Ovary (tissue), 9 donors: Measurements from ENCODE around the gene OBSCN. TPM values are rescaled to one million over a fixed set of nuclear protein-coding genes. Genes with fewer than 3 reads are reported as not detected.
"Not testable (repeated sequence)": the region's sequence is repeated elsewhere in the genome, so short reads cannot be mapped to it uniquely, and the experiment has no call there.

Source experiments
- DNase-seq, 5 donors: peaks; one replicate each; pipeline ENCODE4 v3.0.0-alpha.2; 2019 to 2020
- H3K27ac ChIP-seq, 2 donors: fragments of 200-600 bp; one replicate each; pipeline versions ENCODE4 v1.5.1 to v1.8.0; 2019 to 2022
- H3K27me3 ChIP-seq: fragments of 200-600 bp; one replicate; pipeline ENCODE4 v1.8.0; 2022
- H3K36me3 ChIP-seq: fragments of 200-600 bp; sonication (generic); one replicate; pipeline ENCODE4 v1.5.1; 2019
- H3K4me1 ChIP-seq: one replicate; pipeline ENCODE4 v1.8.1; 2013; ENCODE audit warnings: mild to moderate bottlenecking, moderate library complexity; ENCODE audit not compliant: insufficient read depth
- H3K4me3 ChIP-seq: fragments of 200-600 bp; sonication (generic); one replicate; pipeline ENCODE4 v1.5.1; 2017
- H3K9me3 ChIP-seq, 2 donors: fragments of 200-600 bp in 1 of 2; sonication (generic) in 1 of 2; one replicate each; pipeline versions ENCODE4 v1.5.1 to v1.8.1; 2013 to 2019; ENCODE audit warnings: mild to moderate bottlenecking in 1 of 2, moderate library complexity in 1 of 2
- EP300 ChIP-seq: sonication (generic); formaldehyde crosslinking; IDR thresholded peaks from one replicate; pipeline ENCODE4 v1.6.1; 2017; ENCODE audit warnings: antibody characterized with exemption
- POLR2A ChIP-seq: fragments of 450-650 bp; IDR thresholded peaks from one replicate; pipeline ENCODE4 v1.6.1; 2017; ENCODE audit warnings: antibody characterized with exemption, mild to moderate bottlenecking, moderate library complexity
- WGBS, 3 donors: extraction: QIAGEN DNeasy Blood & Tissue Kit in 1 of 3; methylation state at CpG; one replicate each; pipeline versions ENCODE4 v1.1.5 to v1.1.7; 2013 to 2017; 5-methylcytosine and 5-hydroxymethylcytosine counted together
- intact Hi-C, 4 donors: fragments of 100-400 bp; cut with DNase I; formaldehyde crosslinking; loops; one replicate each; pipeline versions ENCODE4 v1.11.0 to v1.15.1; 2022 to 2023
- polyA plus RNA-seq, 2 donors: library from polyadenylated mRNA; stranded (reverse); fragments of 200-250 nt in 1 of 2; fragments of 350-450 nt in 1 of 2; fragmentation: Illumina TruSeq in 1 of 2; extraction: RNeasy Lipid Tissue Mini Kit (QIAGEN cat#74804) in 1 of 2; gene quantifications; one replicate each; pipeline ENCODE4 v1.2.3, GENCODE V29; 2013 to 2014
- total RNA-seq, 7 donors: library from RNA; depleted of rRNA in 2 of 7; stranded (reverse); fragments of >200 nt in 2 of 7; fragmentation: NEBNext Ultra II Directional in 3 of 7; extraction: Animal tissue kit (Norgen Biotek cat#: 25700) in 3 of 7; gene quantifications; one replicate each; pipeline versions ENCODE4 v1.1.0 to v1.2.4, GENCODE V29; 2016 to 2023
- TF ChIP-seq, protein P1 (sequence below), 3 donors: fragments of 450-650 bp in 2 of 3; fragments of 200-600 bp in 1 of 3; IDR thresholded peaks; one replicate each; pipeline versions ENCODE4 v1.5.1 to v1.8.0; 2016 to 2022; ENCODE audit warnings: antibody characterized with exemption in 3 of 3, mild to moderate bottlenecking in 1 of 3
- donor health status: DM: no; HTN: no; CAD: no; lungs with moderate emphysema.
- donor health status: DM: no; HTN: no; CAD: no.
- donor health status: Bipolar disorder and iron deficiency.
- donor health status: DM: yes; HTN: yes; CAD: no.
- donor health status: DM: no; HTN: no; CAD: no.
- donor health status: DM: yes; HTN: yes; CAD: no.

OBSCN gene
- total and polyA plus RNA-seq, 9 donors, result 3.5 to 37.1 (median 29.0) TPM

DNA sequence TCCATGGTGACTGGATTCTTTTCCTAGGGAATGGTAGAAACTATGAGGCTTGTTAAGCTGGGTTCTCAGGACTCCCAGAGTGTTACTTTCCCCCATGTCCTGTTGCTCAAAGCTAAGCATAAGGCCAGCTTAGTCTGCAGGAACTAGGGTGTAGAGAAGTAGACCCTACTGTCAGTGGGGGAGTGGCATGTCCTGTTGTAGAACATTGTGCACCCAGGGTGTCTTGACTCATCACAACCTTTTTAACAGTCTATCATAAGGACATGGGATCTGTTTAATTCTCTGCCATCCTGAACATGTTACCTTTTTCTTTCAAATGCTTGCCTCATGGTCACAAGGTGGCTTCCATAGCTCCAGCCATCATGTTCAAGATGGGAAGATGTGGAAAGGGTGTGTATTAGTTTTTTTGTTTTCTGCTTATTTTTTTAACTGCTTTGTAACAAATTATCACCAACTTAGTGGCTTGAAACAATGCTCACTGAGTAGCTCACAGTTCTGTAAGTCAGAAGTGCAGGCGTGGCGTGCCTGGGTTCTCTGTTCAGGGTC lies 17.4 kb downstream of the OBSCN start:
- no peaks in the 10 kb centered on the region for H3K4me1 ChIP-seq
- H3K27me3 ChIP-seq, result no peaks in the 10 kb centered on the region
- no peaks in the 10 kb centered on the region for H3K36me3 ChIP-seq
- intact Hi-C loops, result no loop called here
- H3K9me3 ChIP-seq, result peaks cover 0 to 6% of the 10 kb centered on the region in 2 donors
- H3K27ac ChIP-seq, result no peak overlapping the region
- no peak for DNase-seq
- no peak overlapping the region for H3K4me3 ChIP-seq
- WGBS, 3 donors, result 2 to 99% (median 83%) methylated on average over 2 of the region's 2 CpGs
- TF ChIP-seq POLR2A (no peak), EP300 (no peak)
- TF ChIP-seq, protein P1, sequence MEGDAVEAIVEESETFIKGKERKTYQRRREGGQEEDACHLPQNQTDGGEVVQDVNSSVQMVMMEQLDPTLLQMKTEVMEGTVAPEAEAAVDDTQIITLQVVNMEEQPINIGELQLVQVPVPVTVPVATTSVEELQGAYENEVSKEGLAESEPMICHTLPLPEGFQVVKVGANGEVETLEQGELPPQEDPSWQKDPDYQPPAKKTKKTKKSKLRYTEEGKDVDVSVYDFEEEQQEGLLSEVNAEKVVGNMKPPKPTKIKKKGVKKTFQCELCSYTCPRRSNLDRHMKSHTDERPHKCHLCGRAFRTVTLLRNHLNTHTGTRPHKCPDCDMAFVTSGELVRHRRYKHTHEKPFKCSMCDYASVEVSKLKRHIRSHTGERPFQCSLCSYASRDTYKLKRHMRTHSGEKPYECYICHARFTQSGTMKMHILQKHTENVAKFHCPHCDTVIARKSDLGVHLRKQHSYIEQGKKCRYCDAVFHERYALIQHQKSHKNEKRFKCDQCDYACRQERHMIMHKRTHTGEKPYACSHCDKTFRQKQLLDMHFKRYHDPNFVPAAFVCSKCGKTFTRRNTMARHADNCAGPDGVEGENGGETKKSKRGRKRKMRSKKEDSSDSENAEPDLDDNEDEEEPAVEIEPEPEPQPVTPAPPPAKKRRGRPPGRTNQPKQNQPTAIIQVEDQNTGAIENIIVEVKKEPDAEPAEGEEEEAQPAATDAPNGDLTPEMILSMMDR (IDR thresholded peaks at IDR 0.05), result no peak

DNA sequence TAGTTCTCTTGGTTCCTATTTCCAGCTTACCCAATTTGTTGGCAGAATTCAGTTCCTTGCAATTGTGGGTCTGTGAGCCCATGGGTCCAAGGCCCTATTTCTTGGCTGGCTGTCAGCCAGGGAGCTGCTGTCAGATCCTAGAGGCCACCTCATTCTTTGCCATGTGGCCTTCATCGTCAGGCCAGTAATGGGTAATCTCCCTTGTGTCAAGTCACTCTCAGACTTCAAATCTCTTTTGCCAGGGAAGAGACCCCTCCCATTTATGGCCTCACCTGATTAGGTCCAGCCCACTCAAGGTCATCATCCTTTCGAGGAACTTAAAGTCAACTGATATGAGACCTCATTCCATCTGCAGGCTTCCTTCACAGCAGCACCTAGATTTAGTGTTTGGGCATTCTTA lies 17.9 kb downstream of the OBSCN start:
- Histone ChIP-seq H3K27me3 (no peaks in the 10 kb centered on the region), H3K27ac (no peak overlapping the region), H3K9me3 (peaks cover 0 to 6% of the 10 kb centered on the region in 2 donors), H3K36me3 (no peaks in the 10 kb centered on the region), H3K4me1 (no peaks in the 10 kb centered on the region), H3K4me3 (no peak overlapping the region)
- TF ChIP-seq EP300 (no peak), POLR2A (no peak)
- TF ChIP-seq, protein P1 (IDR thresholded peaks at IDR 0.05), result no peak
- 14 to 55% (median 22%) methylated on average over 2 of the region's 2 CpGs for WGBS, 3 donors
- intact Hi-C loops, result no loop called here
- DNase-seq, result no peak

DNA sequence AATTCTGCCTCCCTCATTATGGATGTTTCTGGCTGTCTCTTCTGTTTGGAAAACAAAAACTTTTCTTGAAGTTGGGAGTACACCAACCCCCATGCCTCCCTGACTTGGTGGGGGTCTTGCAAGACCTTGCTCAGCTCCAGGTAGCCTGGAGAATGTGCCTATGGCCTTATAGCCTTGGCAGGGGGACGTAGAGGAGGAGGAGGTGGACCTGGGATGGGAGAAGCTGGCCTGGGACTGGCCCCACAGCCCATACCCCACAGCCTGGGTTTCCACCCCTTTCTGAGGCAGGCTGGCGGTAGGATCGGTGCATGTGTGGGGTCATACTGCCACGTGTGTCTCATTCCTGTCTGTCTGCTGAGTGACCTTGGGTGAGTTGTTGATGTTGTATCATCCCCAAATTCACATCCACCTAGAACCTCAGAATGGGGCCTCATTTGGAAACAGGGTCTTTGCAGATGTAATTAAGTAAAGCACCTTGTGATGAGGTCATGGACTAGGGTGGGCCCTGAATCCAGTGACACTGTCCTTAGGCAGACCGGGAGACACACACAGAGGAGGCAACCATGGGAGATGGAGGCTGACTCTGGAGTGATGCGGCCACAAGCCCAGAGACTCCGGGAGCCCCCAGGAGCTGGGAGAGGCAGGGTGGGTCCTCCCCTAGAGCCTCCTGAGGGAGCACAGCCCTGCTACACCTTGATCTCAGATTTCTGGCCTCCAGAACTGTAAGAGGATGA lies 18.5 kb downstream of the OBSCN start:
- H3K9me3 ChIP-seq, result peaks cover 0 to 6% of the 10 kb centered on the region in 2 donors
- no peak overlapping the region for H3K4me3 ChIP-seq
- TF ChIP-seq, protein P1 (IDR thresholded peaks at IDR 0.05), result no peak
- TF ChIP-seq POLR2A (no peak), EP300 (no peak)
- no peaks in the 10 kb centered on the region for H3K36me3 ChIP-seq
- H3K4me1 ChIP-seq, result no peaks in the 10 kb centered on the region
- no peak for DNase-seq
- WGBS, 3 donors, result 89 to 91% (median 89%) methylated on average over 7 of the region's 7 CpGs
- H3K27ac ChIP-seq, result no peak overlapping the region
- no peaks in the 10 kb centered on the region for H3K27me3 ChIP-seq
- intact Hi-C loops, result no loop called here

DNA sequence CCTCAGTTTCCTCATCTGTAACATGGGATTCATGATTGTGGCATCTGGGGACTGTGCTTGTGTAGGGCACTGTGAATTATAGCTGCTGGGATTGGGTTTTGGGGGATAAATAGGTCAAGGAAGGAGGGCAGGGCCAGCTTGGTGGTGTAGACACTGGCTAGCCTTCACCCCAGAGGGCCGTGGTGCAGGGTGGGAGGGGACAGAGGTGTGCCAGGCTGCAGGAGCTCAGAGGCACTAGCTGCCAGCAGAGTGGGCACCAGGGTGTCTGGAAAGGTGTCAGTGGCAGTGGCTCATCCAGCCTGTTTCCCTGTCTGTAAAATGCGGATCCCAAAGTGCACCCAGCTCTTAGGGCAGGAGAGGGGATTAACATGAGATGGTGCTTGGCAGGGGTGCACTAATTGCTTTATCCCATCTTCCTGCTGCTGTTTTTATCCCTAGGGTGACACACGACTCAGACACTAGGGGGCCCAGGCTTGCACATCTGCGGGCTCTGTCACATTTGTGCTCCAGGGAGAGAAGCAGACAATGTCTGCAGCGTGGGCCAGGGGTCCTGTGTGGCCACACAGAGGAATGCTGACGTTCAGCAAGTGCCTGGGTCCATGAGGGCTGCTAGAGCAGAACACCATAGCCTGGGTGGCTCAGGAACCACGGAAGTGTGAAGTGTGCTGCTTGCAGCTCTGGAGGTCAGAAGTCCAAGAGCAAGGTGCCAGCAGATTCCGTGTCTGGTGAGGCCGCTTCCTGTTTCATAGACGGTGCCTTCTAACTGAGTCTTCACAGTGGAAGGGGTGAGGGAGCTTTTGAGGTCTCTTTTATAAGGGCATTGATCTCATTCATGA lies 19.3 kb downstream of the OBSCN start:
- no peak for TF ChIP-seq EP300
- TF ChIP-seq POLR2A, result no peak
- TF ChIP-seq, protein P1 (IDR thresholded peaks at IDR 0.05), result no peak
- Histone ChIP-seq H3K36me3 (no peaks in the 10 kb centered on the region), H3K4me3 (no peak overlapping the region), H3K9me3 (peaks cover 0 to 6% of the 10 kb centered on the region in 2 donors), H3K27me3 (no peaks in the 10 kb centered on the region), H3K27ac (no peak overlapping the region), H3K4me1 (no peaks in the 10 kb centered on the region)
- intact Hi-C loops, result no loop called here
- no peak for DNase-seq
- 61 to 73% (median 61%) methylated on average over 10 of the region's 10 CpGs for WGBS, 3 donors

DNA sequence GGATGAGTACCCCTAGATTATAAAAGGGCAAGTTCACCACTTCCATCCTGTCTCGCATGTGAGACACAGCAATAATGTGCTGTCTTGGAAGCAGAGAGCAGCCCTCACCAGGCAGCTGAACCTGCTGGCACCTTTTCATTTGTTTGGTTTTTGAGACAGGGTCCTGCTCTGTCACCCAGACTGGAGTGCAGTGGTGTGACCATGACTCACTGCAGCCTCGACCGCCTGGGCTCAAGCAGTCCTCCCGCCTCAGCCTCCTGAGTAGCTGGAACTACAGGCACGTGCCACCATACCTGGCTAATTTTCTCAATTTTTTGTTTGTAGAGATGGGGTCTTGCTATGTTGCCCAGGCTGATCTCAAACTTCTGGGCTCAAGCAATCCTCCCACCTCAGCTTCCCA lies 20.3 kb downstream of the OBSCN start:
- H3K9me3 ChIP-seq, H3K27me3 ChIP-seq, H3K36me3 ChIP-seq, H3K27ac ChIP-seq, DNase-seq, intact Hi-C loops, H3K4me1 ChIP-seq, H3K4me3 ChIP-seq: not testable (repeated sequence)
- 94 to 98% (median 98%) methylated on average over 5 of the region's 5 CpGs for WGBS, 3 donors
